Uterus (tissue), 4 donors: ENCODE measurements around the gene AK9. TPM values are rescaled to one million over a fixed set of nuclear protein-coding genes. Genes with fewer than 3 reads are reported as not detected.

ENCODE experiments used
- DNase-seq, 2 donors: peaks; one replicate each; pipeline ENCODE4 v3.0.0-alpha.2; 2019 to 2020
- H3K27ac ChIP-seq, 2 donors: fragments of 200-600 bp; sonication (generic); 1 replicate in 1 of 2; 2 replicates in 1 of 2; pipeline ENCODE4 v1.5.1; 2016 to 2018
- H3K27me3 ChIP-seq, 2 donors: fragments of 200-600 bp; sonication (generic); one replicate each; pipeline ENCODE4 v1.5.1; 2018 to 2019; ENCODE audit warnings: control low read depth in 1 of 2
- H3K36me3 ChIP-seq, 2 donors: fragments of 200-600 bp; sonication (generic); one replicate each; pipeline ENCODE4 v1.5.1; 2019; ENCODE audit warnings: control low read depth in 1 of 2
- H3K4me1 ChIP-seq, 2 donors: fragments of 200-600 bp; sonication (generic); one replicate each; pipeline ENCODE4 v1.5.1; 2018 to 2019; ENCODE audit warnings: control low read depth in 1 of 2
- H3K4me3 ChIP-seq, 2 donors: fragments of 200-600 bp; sonication (generic); 1 replicate in 1 of 2; 2 replicates in 1 of 2; pipeline ENCODE4 v1.5.1; 2018 to 2019; ENCODE audit warnings: mild to moderate bottlenecking in 1 of 2
- H3K9me3 ChIP-seq, 2 donors: fragments of 200-600 bp; sonication (generic); one replicate each; pipeline ENCODE4 v1.5.1; 2019; ENCODE audit warnings: control low read depth in 1 of 2
- CTCF ChIP-seq, 4 experiments: fragments of 200-600 bp in 2 of 4; fragments of 450-650 bp in 2 of 4; sonication (generic) in 2 of 4; IDR thresholded peaks; one replicate each; pipeline ENCODE4 v1.5.1; 2016 to 2019; ENCODE audit warnings: antibody characterized with exemption in 4 of 4, mild to moderate bottlenecking in 2 of 4, moderate library complexity in 1 of 4
- POLR2A ChIP-seq, 2 donors: fragments of 450-650 bp; IDR thresholded peaks; one replicate each; pipeline ENCODE4 v1.6.1; 2016; ENCODE audit warnings: antibody characterized with exemption in 2 of 2, mild to moderate bottlenecking in 1 of 2, moderate library complexity in 1 of 2
- intact Hi-C: fragments of 100-400 bp; cut with DNase I; formaldehyde crosslinking; loops from one replicate; pipeline ENCODE4 v1.15.1; 2023; ENCODE audit warnings: low total_unique reads
- total RNA-seq, 4 donors: library from RNA; depleted of rRNA in 3 of 4; stranded (reverse); fragments of >200 nt in 3 of 4; gene quantifications; one replicate each; pipeline versions ENCODE4 v1.1.0 to v1.2.4, GENCODE V29; 2014 to 2023
- donor health status: DM: yes; HTN: yes; CAD: no.

AK9 gene
- total RNA-seq, 4 donors from 2014 or later: 12.3 to 27.9 (median 13.5) TPM

GRCh38 chr6:109701221-109701620, 10.2 kb upstream of the AK9 start:
- DNase-seq: no peak
- Histone ChIP-seq H3K36me3 (no peaks in the 10 kb centered on the region), H3K27me3 (no peaks in the 10 kb centered on the region), H3K27ac (no peak overlapping the region), H3K9me3 (no peaks in the 10 kb centered on the region), H3K4me1 (no peaks in the 10 kb centered on the region), H3K4me3 (no peak overlapping the region)
- intact Hi-C loops: loop anchor here (10.0 kb wide), 1 partner anchor 334 kb away; no protein-coding TSS in a partner anchor
- no peak for TF ChIP-seq CTCF (IDR thresholded peaks at IDR 0.05)

- intact Hi-C loops: no loop called here
- H3K4me1 ChIP-seq: no peaks in the 10 kb centered on the region
- DNase-seq: no peak
- no peak overlapping the region for H3K27ac ChIP-seq
- H3K4me3 ChIP-seq: no peak overlapping the region
- H3K27me3 ChIP-seq: no peaks in the 10 kb centered on the region
- H3K36me3 ChIP-seq: no peaks in the 10 kb centered on the region
- no peaks in the 10 kb centered on the region for H3K9me3 ChIP-seq
- TF ChIP-seq POLR2A (IDR thresholded peaks at IDR 0.05) (no peak), CTCF (IDR thresholded peaks at IDR 0.05) (no peak)
Measured at GRCh38 chr6:109696355-109696754, 5.4 kb upstream of the AK9 start.

GRCh38 chr6:109695468-109695867, 4.5 kb upstream of the AK9 start:
- no peak overlapping the region for H3K27ac ChIP-seq
- H3K4me3 ChIP-seq: no peak overlapping the region
- DNase-seq: no peak
- no peaks in the 10 kb centered on the region for H3K9me3 ChIP-seq
- no peaks in the 10 kb centered on the region for H3K4me1 ChIP-seq
- intact Hi-C loops: no loop called here
- H3K27me3 ChIP-seq: no peaks in the 10 kb centered on the region
- no peak for TF ChIP-seq CTCF (IDR thresholded peaks at IDR 0.05)
- TF ChIP-seq POLR2A (IDR thresholded peaks at IDR 0.05): no peak
- H3K36me3 ChIP-seq: no peaks in the 10 kb centered on the region

GRCh38 chr6:109693111-109693510, 2.1 kb upstream of the AK9 start:
- Histone ChIP-seq H3K27me3 (no peaks in the 10 kb centered on the region), H3K4me1 (no peaks in the 10 kb centered on the region), H3K36me3 (no peaks in the 10 kb centered on the region), H3K27ac (no peak overlapping the region), H3K4me3 (no peak overlapping the region), H3K9me3 (no peaks in the 10 kb centered on the region)
- intact Hi-C loops: no loop called here
- TF ChIP-seq POLR2A (IDR thresholded peaks at IDR 0.05): no peak
- TF ChIP-seq CTCF (IDR thresholded peaks at IDR 0.05): no peak
- DNase-seq: no peak

GRCh38 chr6:109690373-109690736, 647 bp downstream of the AK9 start:
- no peaks in the 10 kb centered on the region for H3K36me3 ChIP-seq
- H3K4me1 ChIP-seq: no peaks in the 10 kb centered on the region
- H3K9me3 ChIP-seq: no peaks in the 10 kb centered on the region
- H3K4me3 ChIP-seq: peak overlapping the region; percentile 73 to 96
- H3K27ac ChIP-seq: peak overlapping the region; percentile 81 to 84
- H3K27me3 ChIP-seq: no peaks in the 10 kb centered on the region
- intact Hi-C loops: no loop called here
- TF ChIP-seq POLR2A (IDR thresholded peaks at IDR 0.05) (no peak), CTCF (IDR thresholded peaks at IDR 0.05) (no peak)
- peak; percentile 34 to 36 for DNase-seq
